ENCODE data around the gene EMILIN3. TPM values are rescaled to one million over a fixed set of nuclear protein-coding genes. Genes with fewer than 3 reads are reported as not detected.

Gene EMILIN3
- total RNA-seq, 1 experiment from 2014 or later, result 5.9 TPM

DNA sequence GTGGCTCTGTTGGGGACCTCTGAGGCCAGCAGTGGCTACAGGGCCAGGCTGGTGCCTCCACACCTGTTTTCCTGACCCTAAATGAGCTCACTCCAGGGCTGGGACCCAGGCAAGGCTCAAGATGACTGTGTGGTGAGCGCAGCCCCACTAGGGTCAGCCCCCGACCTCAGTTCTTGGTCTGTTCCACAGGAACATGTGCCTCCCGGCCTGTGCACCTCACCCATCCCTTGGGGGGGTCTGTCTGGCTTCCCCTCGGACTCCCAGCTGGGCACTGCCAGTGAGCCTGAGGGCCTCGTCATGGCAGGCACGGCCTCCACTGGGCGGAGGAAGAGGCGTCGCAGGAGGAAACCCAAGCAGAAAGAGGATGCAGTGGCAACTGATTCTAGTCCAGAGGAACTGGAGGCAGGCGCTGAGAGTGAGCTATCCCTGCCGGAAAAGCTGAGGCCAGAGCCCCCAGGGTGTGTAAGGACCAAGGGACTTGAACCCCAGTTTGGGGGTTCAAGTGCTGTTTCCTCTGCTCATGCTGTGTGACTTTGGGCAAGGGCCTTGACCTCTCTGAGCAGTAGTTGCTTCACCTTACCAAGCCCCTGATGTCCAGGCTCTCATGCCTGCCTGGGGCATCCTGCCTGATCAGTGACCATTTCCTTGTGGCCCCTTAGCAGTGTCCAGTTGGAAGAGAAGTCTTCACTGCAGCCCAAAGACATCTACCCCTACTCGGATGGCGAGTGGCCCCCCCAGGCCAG, 18.0 kb downstream of the EMILIN3 start:
- no peak overlapping the region for H2AFZ ChIP-seq (ENCODE audit: low read length)
- no peaks in the 10 kb centered on the region for H3K27me3 ChIP-seq (ENCODE audit: insufficient read depth, low read length)
- Mint-ChIP-seq H3K27me3 (ENCODE audit: low read depth) (no peaks in the 10 kb centered on the region), H3K27ac (no peak overlapping the region; a peak in 1 of 7 replicates), H3K9me3 (no peaks in the 10 kb centered on the region; a peak in 1 of 5 replicates), H3K4me3 (no peak overlapping the region), H3K36me3 (ENCODE audit: insufficient read depth in 1 of 3, low read depth in 3 of 3) (no peaks in the 10 kb centered on the region; a peak in 1 of 7 replicates), H3K4me1 (peaks cover 5 to 6% of the 10 kb centered on the region in 2 experiments; a peak in 3 of 4 replicates)
- TF ChIP-seq, protein P1, sequence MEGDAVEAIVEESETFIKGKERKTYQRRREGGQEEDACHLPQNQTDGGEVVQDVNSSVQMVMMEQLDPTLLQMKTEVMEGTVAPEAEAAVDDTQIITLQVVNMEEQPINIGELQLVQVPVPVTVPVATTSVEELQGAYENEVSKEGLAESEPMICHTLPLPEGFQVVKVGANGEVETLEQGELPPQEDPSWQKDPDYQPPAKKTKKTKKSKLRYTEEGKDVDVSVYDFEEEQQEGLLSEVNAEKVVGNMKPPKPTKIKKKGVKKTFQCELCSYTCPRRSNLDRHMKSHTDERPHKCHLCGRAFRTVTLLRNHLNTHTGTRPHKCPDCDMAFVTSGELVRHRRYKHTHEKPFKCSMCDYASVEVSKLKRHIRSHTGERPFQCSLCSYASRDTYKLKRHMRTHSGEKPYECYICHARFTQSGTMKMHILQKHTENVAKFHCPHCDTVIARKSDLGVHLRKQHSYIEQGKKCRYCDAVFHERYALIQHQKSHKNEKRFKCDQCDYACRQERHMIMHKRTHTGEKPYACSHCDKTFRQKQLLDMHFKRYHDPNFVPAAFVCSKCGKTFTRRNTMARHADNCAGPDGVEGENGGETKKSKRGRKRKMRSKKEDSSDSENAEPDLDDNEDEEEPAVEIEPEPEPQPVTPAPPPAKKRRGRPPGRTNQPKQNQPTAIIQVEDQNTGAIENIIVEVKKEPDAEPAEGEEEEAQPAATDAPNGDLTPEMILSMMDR (conservative IDR thresholded peaks at IDR 0.05), result no peak
- H3K79me1 ChIP-seq (ENCODE audit: insufficient read depth, low read depth, low read length, poor library complexity, severe bottlenecking), result no peaks in the 10 kb centered on the region
- no peak overlapping the region for H2BK20ac ChIP-seq (ENCODE audit: low read depth, low read length, poor library complexity, severe bottlenecking)
- H3K23me2 ChIP-seq (ENCODE audit: insufficient read length, low read depth, low read length, poor library complexity, severe bottlenecking), result no peaks in the 10 kb centered on the region
- no peak overlapping the region for H3K23ac ChIP-seq (ENCODE audit: insufficient read length, low read depth, low read length)
- H3K56ac ChIP-seq (ENCODE audit: insufficient read length, low read depth, low read length), result no peak overlapping the region
- no peaks in the 10 kb centered on the region for H3K79me2 ChIP-seq (ENCODE audit: insufficient read depth, low read length)
- no peak overlapping the region for H2AK5ac ChIP-seq (ENCODE audit: insufficient read length, low read length)
- no peak overlapping the region for H2BK120ac ChIP-seq (ENCODE audit: low read depth, low read length, poor library complexity, severe bottlenecking)
- no peak overlapping the region for H3K4me2 ChIP-seq (ENCODE audit: insufficient read depth, insufficient read length, low read length)
- H3K9ac ChIP-seq (ENCODE audit: extremely low read depth, insufficient read length, low read length), result no peak overlapping the region
- no peaks in the 10 kb centered on the region for H3K4me1 ChIP-seq (ENCODE audit: insufficient read depth, low read length)
- H4K5ac ChIP-seq (ENCODE audit: insufficient read length, low read depth, low read length), result no peak overlapping the region
- no CpG with 5 or more reads among the region's 13 CpGs for WGBS (ENCODE audit: extremely low coverage, insufficient read length, low lambda C conversion rate)
- H3K9me3 ChIP-seq (ENCODE audit: control insufficient read depth, low read depth, low read length), result no peaks in the 10 kb centered on the region
- H2BK12ac ChIP-seq (ENCODE audit: insufficient read length, low read depth, low read length), result no peak overlapping the region
- no peak overlapping the region for H3K27ac ChIP-seq (ENCODE audit: insufficient read length, low read depth, low read length)
- no peak overlapping the region for H3K14ac ChIP-seq (ENCODE audit: insufficient read depth, low read length)
- H2BK5ac ChIP-seq (ENCODE audit: insufficient read length, low read length), result no peak overlapping the region
- H3K18ac ChIP-seq (ENCODE audit: insufficient read length, low read depth, low read length), result no peak overlapping the region
- no peak overlapping the region for H3T11ph ChIP-seq (ENCODE audit: low read length)
- no peak overlapping the region for H4K8ac ChIP-seq (replicated peaks; ENCODE audit: insufficient read length, low read depth, low read length)
- no peak for DNase-seq
- no peaks in the 10 kb centered on the region for H4K20me1 ChIP-seq (ENCODE audit: control insufficient read depth, insufficient read depth, insufficient read length)
- H3K4ac ChIP-seq (ENCODE audit: low read depth, low read length), result no peak overlapping the region
- no peak overlapping the region for H4K91ac ChIP-seq (ENCODE audit: insufficient read length, low read depth, low read length)
- H2BK15ac ChIP-seq (ENCODE audit: low read depth, low read length), result no peak overlapping the region
